SK-N-SH treated with all-trans-retinoic acid at 6 μM for 48 hours (cell line): Measurements from ENCODE around the gene QSER1.

Experiments
- ARNTL ChIP-seq: fragments of 450-650 bp; formaldehyde crosslinking; IDR thresholded peaks from 2 replicates; pipeline ENCODE4 v1.5.0; 2020; ENCODE audit warnings: low read depth, mild to moderate bottlenecking, moderate library complexity, borderline replicate concordance
- GLIS3 ChIP-seq: fragments of 250-450 bp; sonication (Bioruptor Pico); IDR thresholded peaks from 2 replicates; pipeline ENCODE4 v1.5.0; 2020; ENCODE audit warnings: mild to moderate bottlenecking, moderate library complexity
- OSR1 ChIP-seq: fragments of 250-450 bp; sonication (Bioruptor Pico); IDR thresholded peaks from 2 replicates; pipeline ENCODE4 v1.8.0; 2022; ENCODE audit warnings: moderate library complexity, mild to moderate bottlenecking, inconsistent platforms
- PPARA ChIP-seq: fragments of 250-450 bp; sonication (Bioruptor Pico); IDR thresholded peaks from 2 replicates; pipeline ENCODE4 v1.5.0; 2020; ENCODE audit warnings: mild to moderate bottlenecking, borderline replicate concordance
- RARB ChIP-seq: fragments of 250-450 bp; sonication (Bioruptor Pico); IDR thresholded peaks from 2 replicates; pipeline ENCODE4 v1.8.0; 2021; ENCODE audit warnings: mild to moderate bottlenecking, moderate library complexity
- TCF4 ChIP-seq: fragments of 250-450 bp; sonication (Bioruptor Pico); IDR thresholded peaks from 2 replicates; pipeline ENCODE4 v1.8.0; 2021; ENCODE audit warnings: mild to moderate bottlenecking, moderate library complexity, borderline replicate concordance
- TSHZ2 ChIP-seq: fragments of 250-450 bp; sonication (Bioruptor Pico); IDR thresholded peaks from 2 replicates; pipeline ENCODE4 v1.5.0; 2020; ENCODE audit warnings: mild to moderate bottlenecking, moderate library complexity
- ZC3H10 ChIP-seq: fragments of 250-450 bp; sonication (Bioruptor Pico); IDR thresholded peaks from 2 replicates; pipeline ENCODE4 v1.5.1; 2021; ENCODE audit warnings: mild to moderate bottlenecking, moderate library complexity
- ZFP3 ChIP-seq: fragments of 250-450 bp; sonication (Bioruptor Pico); IDR thresholded peaks from 2 replicates; pipeline ENCODE4 v1.5.0; 2020; ENCODE audit warnings: mild to moderate bottlenecking, moderate library complexity
- ZFP30 ChIP-seq: fragments of 450-650 bp; formaldehyde crosslinking; IDR thresholded peaks from 2 replicates; pipeline ENCODE4 v1.5.0; 2022; ENCODE audit warnings: mild to moderate bottlenecking, moderate library complexity
- ZNF565 ChIP-seq: fragments of 450-650 bp; formaldehyde crosslinking; conservative IDR thresholded peaks from 2 replicates; pipeline ENCODE4 v1.5.0; 2020; ENCODE audit warnings: low read depth, mild to moderate bottlenecking, moderate library complexity
- TF ChIP-seq, protein P1 (sequence below): fragments of 250-450 bp; sonication (Bioruptor Pico); IDR thresholded peaks from 2 replicates; pipeline ENCODE4 v1.5.1; 2021; ENCODE audit warnings: mild to moderate bottlenecking, moderate library complexity

DNA sequence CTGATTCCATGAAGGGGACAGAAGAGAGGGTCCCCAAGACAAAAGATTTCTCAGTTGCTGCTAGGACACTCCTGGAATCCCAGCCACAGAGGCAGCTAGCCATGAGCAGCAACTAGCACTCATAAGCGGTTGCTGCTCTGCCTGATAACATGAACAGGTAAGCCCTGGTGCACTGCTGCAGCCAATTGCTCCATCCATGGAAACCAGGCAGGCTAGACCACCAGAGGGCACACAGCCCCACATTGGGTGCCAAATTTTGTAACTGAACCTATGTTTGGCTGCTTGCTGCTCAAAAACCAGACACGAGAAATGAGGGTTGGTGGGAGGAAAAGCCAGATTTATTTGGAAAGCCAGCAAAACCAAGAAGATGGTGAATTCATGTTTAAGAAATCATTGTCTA lies 21.9 kb upstream of the QSER1 start:
- no peak for TF ChIP-seq PPARA (CRISPR knock-in tag)
- no peak for TF ChIP-seq TSHZ2 (CRISPR knock-in tag)
- no peak for TF ChIP-seq ARNTL (CRISPR knock-in tag)
- TF ChIP-seq ZC3H10 = no peak
- TF ChIP-seq OSR1 = no peak
- TF ChIP-seq TCF4 (CRISPR knock-in tag) = no peak
- TF ChIP-seq ZNF565 (CRISPR knock-in tag) = no peak
- TF ChIP-seq GLIS3 = no peak
- TF ChIP-seq, protein P1, sequence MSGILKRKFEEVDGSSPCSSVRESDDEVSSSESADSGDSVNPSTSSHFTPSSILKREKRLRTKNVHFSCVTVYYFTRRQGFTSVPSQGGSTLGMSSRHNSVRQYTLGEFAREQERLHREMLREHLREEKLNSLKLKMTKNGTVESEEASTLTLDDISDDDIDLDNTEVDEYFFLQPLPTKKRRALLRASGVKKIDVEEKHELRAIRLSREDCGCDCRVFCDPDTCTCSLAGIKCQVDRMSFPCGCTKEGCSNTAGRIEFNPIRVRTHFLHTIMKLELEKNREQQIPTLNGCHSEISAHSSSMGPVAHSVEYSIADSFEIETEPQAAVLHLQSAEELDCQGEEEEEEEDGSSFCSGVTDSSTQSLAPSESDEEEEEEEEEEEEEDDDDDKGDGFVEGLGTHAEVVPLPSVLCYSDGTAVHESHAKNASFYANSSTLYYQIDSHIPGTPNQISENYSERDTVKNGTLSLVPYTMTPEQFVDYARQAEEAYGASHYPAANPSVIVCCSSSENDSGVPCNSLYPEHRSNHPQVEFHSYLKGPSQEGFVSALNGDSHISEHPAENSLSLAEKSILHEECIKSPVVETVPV = no peak
- TF ChIP-seq RARB (CRISPR knock-in tag) = no peak
- no peak for TF ChIP-seq ZFP30 (CRISPR knock-in tag)
- TF ChIP-seq ZFP3 (CRISPR knock-in tag) = no peak
